GM19193 (cell line): ENCODE data around the gene DYNLT1.

Source experiments
- POLR2A ChIP-seq: IDR thresholded peaks from 4 replicates; pipeline ENCODE4 v1.6.1; 2011; ENCODE audit not compliant: insufficient read depth, insufficient read length; ENCODE audit errors: extremely low read depth

DYNLT1 gene

DNA sequence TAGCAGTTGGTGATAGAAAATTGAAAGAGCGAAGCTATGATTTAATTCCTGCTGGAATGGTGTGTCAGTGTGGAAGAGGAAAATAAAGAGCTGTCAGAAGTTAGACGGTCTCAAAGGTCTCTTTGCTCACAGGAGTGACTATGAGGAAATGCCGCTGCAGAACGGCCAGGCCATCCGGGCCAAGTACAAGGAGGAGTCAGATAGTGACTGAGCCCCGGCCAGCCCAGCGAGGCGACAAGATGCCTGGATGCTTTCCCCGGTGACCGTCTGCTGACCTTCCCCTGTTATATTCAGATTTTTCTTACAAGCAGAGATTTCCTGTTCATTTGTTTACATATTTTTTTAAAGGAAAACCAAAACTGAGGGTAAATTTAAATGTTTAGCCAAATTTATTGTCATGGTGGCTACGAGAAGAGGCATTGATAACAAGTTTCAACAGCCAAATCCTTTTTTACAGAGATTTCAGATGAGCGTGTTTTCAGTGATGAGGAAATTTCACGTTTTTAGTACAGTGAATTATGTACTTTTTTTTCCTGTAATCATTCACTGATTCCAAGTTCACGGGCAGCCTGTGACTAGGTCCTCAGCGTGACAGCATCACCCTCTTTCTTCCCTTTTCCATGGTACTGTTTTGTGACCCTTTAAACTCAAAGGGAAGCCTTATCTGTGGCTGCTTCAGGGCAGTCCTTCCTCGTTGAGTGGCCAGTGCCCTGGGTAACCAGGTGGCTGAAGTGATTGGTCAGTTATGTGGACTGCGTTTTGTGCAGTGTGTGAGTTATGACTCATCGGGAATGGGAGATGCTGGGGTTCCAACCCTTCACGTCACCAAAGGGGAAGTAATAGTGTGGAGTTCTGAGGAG lies 12.6 kb downstream of the DYNLT1 start:
- TF ChIP-seq POLR2A = no peak

DNA sequence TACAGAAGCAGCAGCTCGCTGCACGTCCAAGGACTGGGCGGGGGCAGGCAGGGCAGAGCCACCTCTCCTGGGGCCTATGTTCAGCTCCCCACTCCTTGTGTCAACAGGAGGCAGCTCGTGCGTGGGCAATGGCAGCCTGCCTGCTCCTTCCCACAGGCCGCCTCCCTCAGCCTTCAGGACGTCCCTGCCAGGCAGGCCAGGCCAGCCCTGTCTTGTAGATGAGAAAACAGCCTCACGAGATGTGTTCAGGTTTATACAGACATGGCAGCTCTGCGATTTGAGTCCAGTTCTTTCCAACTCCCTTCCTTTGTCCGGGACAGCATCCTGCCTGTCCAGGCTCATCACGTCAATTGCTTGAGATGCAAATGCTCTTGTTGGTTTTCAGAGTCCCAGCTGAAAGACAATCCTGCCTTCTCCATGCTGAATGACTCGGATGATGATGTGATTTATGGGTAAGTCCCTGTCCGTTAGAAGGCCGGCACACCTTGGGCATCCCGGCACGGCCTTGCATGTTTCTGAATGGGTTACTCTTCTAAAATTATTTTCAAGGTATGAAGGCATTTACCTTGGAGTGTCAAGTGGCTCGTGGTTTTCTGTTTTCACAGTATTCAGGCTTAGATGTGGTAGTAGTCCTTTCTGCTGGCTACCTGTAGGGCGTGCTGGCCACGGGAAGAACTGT lies 13.5 kb downstream of the DYNLT1 start:
- TF ChIP-seq POLR2A = no peak

DNA sequence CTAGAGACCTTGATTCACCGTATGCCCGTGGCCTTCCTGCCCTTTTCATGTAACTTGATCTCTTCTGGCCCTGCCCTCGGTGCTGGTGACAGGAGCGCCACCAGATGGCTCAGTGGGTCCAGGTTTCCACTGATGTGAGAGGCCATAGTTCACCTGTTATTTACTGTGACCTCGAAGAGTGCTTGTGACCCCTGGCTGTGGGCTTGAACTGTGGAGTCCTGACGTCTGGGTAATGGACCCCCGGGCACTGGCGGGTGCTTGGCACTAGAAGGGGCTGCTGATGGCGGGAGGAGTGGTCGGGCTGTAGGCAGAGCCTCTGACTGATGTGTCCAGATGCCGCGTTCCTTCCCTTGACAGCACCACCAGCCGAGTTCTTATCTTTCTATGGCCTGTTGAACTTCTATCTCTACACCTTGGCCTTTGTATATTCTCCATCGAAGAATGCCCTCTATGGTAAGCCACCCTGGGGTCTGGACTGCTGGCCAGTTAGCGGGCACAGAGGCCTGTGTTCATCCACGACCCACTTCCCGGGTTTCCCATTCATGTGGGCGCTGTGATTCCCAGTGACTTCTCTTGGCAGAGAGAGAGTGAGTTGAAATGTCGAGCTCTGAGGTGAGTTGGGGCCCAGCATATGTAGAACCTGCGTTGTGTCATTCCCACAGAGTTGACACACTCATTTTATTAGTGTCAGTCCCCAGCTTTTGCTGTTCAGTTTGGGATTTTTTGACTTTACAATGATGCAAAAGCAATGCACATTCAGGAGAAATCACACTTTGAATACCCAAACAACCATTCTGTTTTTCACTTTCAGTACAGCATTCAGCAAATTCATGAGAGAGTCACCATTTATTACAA lies 14.9 kb downstream of the DYNLT1 start:
- no peak for TF ChIP-seq POLR2A

DNA sequence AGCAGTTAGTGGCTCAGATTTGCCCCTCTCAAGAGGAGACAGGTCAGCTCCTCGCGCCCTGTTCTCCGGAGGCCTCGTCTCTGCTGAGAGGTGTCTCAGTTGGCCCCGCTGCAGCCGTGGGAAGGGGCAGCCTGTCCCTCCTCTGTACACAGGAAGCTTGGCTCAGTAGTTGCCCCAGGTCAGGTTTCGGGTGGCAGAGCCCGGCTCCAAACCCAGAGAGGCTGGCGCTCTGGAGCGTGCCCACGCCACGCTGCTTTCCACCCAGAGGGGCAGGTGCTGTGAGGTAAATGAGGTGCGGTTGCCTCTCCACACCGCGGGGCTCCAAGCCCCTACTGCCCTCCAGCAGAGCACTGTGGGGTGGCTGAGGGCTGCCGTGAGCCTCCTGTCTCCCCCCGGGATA lies 16.0 kb downstream of the DYNLT1 start:
- no peak for TF ChIP-seq POLR2A

DNA sequence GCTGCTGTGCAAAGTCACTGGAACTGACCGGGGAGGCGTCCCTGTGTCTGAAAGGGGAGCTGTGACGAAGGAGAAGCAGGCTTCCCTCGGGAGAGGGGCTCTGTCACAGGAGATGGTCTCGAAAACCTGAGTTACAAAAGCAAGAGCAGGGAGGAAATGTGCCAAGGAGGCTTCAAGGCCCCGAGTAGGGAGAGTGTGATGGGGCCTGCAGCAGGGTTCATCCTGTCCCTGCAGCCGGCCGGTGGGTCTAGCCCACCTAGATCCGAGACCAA lies 16.7 kb downstream of the DYNLT1 start:
- no peak for TF ChIP-seq POLR2A

DNA sequence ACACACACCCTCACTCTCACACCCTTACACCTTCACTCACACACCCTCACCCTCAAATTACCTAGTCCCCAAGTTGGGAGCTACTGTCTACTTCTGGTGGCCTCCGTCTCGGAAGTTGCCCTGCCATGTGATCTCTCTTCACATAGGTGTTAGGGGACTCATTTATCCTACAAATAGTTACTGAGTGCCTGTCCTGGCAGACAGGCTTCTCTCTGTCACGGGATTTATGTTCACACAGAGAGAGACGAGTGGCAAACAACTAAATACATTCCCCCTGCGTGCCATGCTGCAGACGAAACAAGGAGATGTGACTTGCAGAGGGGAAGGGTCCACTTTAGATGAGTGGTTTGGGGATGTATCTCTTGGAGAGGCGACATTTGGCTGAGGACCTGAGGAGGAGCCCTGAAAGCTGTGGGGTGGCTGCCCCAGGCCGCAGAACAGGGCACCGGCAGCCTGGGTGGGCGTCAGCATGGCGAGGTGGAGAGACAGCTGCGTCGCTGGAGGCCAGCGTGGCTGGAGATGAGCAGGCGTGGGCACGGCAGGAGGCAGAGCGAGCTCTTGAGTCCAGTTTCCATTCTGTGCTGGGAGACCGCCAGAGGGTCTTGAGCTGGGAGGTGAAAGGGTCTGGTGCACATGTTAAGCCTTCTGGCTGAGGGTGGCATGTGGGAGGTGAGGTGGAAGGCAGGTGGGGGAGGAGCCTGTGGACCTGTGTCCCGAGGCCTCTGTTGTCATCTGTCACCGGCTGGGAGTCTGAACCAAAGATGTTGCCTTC lies 17.2 kb downstream of the DYNLT1 start:
- no peak for TF ChIP-seq POLR2A

DNA sequence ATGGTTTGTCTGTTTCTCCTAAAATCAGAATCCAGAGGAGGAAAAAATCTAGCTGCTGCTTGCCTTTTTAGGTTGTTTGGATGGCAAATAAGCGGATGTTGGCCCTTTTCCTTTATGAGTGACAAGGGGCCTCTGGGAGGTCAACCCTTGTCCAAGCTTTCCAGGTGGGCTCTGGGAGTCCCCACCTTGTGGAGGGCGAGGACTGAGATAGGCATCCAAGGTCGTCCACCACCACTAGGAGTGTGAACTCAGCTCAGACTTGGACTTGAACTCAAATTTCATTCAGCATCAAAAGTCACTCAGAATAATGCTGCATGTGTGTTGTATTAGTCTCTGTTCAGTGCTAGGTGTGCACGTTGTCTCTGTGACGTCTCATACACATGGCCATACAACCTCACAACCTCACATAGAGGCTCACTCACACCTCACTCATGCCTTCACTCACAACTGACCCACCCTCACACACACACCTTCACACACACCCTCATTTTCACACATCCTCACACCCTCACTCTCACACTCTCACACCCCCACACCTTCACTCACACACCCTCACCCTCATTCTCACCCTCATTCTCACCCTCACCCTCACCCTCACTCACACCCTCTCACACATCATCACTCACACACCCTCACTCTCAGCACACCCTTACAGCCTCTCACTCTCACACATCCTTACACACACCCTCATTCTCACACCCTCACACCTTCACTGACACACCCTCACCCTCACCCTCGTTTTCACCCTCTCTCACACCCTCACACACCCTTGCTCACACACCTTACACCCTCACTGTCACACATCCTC lies 18.0 kb downstream of the DYNLT1 start:
- TF ChIP-seq POLR2A = no peak

DNA sequence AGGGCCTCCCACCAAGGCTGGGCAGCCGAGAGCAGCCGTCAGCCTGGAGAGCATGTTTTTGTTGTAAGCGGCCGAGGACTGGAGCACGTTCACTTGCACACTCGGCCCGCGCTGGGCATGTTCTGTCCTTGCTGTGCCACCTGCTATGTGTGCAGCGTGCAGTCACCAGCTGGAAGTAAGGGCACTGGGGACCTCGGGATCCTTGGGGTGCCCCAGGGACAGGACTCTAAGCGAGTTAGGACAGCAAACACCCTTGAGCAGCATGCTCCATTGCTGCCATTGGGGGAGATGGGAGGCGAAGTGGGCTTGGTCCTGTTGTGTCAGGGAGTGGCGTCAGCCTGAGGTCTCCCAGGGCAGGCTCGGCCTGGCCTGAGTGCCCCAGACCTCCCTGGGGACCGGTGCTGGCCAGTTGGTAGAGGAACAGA lies 18.6 kb downstream of the DYNLT1 start:
- no peak for TF ChIP-seq POLR2A

DNA sequence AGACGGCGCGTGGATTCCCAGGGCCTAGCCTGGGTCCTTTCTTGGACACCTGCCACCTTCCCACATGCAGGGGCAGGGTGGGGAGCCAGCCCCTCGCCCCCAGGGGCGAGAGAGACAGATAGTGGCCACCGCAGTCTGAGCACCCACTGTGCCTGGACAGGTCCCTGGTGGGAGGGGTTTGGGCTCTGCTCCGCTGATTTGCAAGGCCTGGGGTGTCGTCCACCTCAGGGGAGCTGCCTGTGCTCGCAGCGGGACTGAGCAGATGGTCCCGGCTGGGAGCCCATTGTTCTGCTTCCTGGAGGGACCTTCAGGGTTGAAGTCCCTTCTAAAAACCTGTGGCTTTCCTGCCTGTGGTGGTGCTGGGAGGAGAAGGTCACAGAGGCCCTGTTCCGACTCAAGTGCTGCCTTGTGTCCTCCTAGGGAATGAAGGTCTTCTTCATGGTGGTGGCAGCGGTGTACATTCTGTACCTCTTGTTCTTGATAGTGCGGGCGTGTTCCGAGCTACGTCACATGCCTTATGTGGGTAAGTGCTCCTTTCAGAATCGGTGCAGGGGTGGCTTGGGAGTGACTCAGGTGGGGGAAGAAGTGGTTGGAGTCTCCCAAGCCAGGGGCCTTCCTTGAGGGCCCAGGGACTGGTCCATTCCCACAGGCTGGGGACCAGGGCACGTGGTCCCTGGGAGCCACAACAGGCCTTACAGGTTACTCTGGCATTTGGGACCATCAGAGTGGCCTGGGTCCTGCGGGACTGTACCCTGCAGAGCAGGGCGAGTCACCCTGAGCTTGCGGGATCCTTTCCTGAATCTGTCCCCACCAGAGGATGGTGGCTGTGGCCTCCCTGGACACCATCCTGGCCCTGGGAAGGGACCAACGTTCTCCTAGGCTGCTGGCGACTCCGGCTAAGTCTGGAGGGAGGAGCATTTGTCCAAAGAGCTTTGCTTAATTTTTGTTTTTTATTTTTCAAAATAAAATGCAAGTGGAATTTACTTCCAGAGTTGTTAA lies 19.6 kb downstream of the DYNLT1 start:
- TF ChIP-seq POLR2A = no peak

DNA sequence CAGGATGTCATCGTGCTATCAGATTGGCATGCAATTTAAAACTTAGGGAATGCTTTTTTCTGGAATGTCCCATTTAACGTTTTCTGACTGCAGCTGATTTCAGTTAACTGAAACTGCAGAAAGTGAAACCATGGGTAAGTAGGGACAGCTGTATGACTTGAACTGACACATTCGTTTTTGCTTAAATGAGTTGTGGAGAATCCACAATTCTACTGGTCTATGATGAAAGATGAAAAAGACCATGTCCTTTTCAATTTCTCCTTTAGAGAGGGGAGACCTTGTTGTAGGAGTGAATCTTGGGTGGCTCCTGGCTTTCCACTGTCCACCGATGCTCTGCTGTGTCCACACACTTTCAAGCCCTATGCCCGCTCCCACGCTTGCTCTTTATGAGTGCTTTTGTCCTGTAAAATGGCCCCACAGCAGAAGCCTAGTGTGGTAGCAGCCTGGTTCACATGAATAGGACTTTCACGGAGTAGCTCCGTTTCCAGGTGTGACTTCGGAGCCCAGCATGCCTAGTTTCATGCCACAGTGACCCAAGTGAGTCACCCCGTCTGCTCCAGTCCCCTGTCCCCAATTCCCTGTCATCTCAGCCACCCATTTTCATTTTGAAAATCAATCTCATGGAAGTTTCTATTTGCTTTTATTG lies 21.9 kb downstream of the DYNLT1 start:
- TF ChIP-seq POLR2A = no peak

DNA sequence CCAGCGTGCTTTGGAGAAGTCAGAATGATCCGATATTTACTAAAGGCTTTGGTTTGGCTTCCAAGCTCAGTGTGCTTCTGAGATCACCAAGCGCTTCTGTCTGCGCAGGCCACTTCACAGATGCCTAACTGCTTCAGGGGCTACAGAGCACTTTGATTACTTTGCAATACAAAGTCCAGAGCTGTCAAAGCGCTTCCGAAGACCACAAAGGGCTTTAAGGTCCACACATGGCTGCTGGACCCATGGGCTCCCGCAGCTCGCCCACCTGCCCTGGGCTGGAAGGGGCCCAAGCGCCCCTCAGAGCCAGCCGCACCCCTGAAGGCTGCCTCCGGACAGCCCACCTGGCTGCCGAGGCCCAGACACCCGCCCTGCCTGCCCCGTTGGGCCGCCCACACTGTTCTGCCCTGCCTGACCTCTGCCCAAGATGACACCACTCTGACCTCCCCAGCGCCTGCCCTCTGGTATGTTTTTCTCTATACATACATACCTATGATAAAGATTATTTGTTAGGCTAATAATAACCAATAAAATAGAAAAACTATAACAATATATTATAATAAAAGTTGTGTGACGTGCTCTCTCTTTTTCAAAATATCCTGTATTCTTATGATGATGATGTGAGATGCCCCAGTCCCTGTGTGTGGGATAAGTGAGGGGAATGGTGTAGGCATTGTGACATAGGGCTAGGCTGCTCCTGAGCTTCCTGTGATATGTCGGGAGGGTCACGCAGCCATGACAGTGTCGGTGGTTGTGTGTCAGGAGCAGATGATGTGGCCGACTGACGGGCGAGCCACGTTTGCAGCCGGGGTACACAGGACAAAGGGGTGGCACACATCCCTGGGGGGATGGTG lies 22.6 kb downstream of the DYNLT1 start:
- TF ChIP-seq POLR2A = no peak

DNA sequence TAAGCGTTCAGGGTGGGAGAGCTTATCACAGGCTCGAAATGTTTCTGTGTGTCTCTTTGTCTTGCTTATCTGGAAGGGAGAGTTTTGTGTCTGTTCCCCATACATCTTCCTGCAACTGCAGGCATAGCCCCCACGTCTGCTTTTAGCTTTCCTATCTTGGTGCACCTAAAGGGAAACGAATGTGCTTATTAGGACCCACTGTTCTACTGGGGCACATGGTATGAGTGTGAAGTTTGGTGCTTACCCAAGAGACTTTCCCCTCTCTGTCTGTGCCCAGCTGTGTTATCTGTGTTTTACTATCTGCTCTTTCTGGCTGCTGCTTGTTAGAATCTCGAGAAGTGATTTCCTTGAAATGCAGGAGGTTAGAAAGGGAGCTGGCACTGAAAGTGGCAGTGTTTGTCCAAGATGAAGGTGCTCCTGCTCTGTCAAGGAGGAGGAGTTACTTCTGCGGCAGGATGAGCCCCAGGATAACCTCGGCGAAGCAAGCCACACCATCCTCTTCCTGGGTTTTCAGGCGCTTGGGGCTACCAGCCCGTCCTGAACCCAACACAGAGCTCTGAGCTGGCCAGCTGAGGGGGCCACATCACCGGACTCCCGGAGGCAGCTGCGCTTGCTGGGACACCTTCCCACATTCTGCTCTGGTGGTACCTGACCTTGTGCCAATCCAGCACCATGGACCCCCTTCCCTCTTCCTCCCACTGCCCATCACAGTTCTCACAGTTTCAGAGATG lies 23.4 kb downstream of the DYNLT1 start:
- no peak for TF ChIP-seq POLR2A
